Mucosa of gallbladder (tissue), 1 donor: ENCODE data around the gene KCNAB2. TPM values are rescaled to one million over a fixed set of nuclear protein-coding genes. Genes with fewer than 3 reads are reported as not detected.
"Not testable (repeated sequence)": the region's sequence is repeated elsewhere in the genome, so short reads cannot be mapped to it uniquely, and the experiment has no call there.

Experiments used
- DNase-seq: peaks from one replicate; pipeline ENCODE4 v3.0.0-alpha.2; 2020; ENCODE audit warnings: low spot score
- total RNA-seq: library from RNA; stranded (reverse); gene quantifications from one replicate; pipeline ENCODE4 v1.2.1, GENCODE V29; 2021
- donor health status: DM: no; HTN: no; CAD: no.

Gene KCNAB2
- total RNA-seq, 1 donor from 2014 or later = 16.1 TPM

- DNase-seq = no peak
These were observed 35.1 kb upstream of the KCNAB2 start for GRCh38 chr1:6010554-6010953.

DNA sequence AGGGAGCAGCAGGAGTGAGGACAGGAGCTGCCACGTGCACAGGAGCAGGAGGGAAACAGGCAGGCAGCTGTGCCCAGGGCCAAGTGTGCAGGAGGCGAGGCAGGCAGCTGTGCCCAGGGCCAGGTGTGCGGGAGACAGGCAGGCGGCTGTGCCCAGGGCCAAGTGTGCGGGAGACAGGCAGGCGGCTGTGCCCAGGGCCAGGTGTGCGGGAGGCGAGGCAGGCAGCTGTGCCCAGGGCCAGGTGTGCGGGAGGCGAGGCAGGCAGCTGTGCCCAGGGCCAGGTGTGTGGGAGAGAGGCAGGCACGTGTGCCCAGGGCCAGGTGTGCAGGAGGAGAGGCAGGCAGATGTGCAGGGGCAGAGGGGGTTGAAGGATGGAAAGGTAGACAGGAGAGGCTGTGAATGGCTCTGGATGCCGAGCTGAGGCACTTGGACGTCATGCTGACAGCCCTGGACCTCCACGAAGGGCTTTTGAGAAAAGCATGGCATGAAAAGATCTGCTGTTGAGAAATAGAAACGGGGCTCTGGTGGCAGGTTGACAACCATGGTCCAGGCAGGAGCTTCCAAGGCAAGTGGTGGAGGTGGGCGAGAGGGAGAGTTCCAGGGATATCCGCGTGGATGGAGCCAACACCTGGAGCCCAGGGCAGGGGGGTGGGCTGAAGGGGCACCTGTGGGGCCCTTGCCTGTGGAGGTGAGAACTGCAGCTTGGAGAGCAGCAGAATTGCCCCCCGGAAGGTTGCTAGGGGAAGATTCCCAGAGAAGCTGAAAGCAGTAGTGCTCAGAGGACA, 34.3 kb upstream of the KCNAB2 start:
- no peak for DNase-seq

DNA sequence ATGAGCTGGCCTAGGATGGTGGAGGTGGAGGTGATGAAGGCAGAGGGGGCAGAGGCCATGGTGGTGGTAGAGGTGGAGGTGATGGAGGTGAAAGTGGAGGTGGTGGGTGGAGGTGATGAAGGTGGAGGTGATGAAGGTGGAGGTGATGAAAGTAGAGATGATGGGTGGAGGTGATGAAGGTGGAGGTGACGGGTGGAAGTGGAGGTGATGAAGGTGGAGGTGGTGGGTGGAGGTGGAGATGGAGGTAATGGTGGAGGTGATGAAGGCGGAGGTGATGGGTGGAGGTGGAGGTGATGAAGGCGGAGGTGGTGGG, 33.8 kb upstream of the KCNAB2 start:
- no peak for DNase-seq

GRCh38 chr1:6012529-6013318, 33.0 kb upstream of the KCNAB2 start:
- no peak for DNase-seq

DNA sequence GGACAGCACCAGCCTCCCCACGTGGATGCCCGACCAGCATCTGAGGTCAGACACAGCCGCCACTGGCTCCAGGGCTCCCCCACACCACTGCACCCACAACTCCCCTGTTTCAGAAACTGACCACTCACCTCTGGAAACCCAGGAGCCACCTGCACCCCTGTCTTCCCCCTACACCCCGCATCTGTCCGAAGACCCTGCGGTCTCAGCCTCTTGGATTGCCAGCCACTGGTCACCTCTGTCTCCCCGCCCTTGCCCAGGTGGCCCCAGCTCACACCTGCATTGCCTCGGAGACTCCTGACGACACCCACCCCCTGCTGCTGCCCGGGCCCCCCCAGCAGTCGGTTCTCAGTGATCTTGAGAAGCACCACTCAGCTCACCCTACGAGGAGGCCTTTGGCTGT, 32.2 kb upstream of the KCNAB2 start:
- DNase-seq = no peak

DNA sequence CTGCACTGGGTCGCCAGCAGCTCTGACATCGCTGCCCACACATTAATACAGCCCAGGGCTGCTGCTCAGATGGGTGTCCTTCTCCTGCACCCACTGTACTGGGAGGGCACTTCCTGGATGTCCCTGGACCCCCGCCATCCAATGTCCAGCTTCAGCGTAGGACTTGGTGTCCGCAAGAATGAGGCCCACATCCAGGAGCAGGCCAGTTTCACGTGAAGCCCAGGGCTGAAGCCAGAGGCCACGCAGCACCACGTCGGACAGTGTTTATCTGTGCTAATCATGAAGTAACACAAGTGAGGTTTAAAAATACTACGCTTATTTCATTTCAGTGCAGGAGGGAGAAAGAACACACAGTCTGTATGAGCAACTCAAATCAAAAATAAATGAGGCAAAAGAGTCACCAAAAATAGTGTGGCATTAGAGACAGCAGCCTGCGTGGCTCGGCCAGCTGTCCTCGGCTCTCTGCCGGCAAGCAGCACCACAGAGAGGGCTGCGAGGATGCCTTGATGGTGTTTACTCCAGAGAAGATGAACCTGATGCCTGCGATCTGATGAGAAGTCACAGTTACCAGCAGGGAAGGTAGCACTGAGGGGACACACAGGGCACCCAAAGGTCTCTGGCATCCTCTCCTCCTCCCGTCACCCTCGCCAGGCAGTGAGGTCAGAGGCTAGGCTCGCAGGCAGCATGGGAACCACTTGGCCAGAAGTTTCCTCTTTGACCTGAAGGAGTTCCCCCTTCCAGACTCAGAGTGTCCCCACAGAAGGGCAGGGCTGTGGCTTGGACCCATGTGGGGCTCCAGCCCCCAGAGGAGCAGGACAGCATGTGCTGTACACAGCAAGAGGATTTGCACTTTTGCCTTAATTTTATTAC, 31.3 kb upstream of the KCNAB2 start:
- no peak for DNase-seq

DNA sequence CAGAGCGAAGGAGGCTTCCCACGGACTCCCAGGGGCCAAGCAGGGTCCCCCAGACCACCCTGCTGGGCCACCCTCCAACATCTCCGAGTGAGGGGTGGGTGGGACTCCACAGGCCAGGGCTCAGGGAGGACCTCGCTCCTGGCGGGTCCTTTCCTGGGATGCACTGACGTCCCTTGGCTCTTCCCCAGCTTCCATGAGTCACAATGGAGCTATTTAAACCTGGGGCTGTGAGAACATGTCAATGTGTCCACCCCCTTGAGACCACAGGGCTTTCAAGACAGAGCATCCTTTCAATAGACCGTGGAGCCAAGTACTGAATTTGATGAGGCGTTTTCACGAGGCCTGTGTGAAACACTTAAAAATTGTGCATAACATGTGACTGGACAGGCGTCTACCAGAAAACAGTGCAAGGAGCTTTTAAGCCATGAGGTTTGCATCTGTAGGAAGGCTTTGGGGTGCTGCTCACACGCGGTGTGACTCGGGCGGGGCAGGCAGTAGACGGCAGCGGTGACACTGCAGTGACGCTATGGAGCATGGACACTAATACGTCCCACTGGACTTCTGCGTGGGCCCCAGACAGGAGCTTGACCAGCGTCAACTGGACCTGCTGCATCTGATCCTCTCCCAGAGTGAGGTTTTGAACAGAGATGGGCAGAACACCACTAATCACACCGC, 29.4 kb upstream of the KCNAB2 start:
- no peak for DNase-seq

GRCh38 chr1:6017654-6018053, 28.0 kb upstream of the KCNAB2 start:
- DNase-seq = not testable (repeated sequence)

DNA sequence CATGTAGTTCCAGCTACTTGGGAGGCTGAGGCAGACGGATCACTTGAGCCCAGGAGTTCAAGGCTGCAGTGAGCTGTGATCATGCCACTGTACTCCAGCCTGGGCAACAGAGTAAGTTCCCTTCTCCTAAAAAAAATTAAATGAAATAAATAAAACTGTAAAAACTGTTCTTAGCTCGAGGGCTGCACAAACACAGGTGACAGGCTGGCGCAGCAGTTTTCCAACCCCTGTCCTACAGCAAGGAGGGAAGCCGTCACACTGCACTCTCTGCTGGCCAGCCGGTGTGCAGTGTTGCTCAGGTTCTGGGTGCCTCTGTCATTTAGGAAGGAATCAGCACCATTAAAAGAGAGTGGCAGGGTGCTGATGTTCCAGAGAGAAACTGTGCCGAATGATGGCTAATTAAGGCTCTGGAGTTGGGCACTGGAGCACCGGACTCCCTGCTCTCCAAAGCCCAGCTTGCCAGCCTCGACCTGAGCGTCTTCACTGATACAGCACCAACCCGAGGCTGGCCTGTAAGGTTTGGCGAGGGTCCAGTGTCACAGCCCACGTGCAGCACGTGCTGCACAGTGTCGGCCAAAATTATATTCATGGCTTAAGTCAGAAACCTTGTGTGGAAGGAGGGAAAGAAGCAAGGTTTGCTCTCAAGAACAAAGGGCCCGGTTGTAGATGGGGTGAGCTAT, 26.4 kb upstream of the KCNAB2 start:
- DNase-seq = no peak

DNA sequence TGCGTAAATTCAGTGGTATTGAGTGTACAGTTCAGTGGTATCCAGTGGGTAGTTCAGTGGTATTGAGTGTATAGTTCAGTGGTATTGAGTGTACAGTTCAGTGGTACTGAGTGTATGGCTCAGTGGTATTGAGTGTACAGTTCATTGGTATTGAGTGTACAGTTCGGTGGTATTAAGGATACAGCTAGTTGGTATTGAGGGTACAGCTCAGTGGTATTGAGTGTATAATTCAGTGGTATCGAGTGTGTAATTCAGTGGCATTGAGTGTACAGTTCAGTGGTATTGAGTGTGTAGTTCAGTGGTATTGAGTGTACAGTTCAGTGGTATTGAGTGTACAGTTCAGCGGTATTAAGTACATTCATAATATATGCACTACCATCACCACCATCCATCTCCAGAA, 23.5 kb upstream of the KCNAB2 start:
- DNase-seq = no peak

DNA sequence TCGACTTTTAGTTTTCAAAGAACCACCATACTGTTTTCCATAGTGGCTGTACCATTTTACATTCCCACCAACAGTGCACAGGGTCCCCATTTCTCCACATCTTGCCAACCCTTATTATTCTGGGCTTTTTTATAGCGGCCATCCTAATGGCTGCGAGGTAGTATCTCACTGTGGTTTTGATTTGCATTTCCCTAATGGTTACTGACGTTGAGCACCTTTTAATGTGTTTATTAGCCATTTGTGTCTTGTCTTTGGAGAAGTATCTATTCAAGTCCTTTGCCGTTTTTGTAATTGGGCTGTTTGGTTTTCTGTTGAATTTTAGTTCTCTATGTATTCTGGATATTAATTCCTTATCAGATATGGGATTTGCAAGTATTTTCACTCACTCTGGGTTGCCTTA, 22.3 kb upstream of the KCNAB2 start:
- no peak for DNase-seq

GRCh38 chr1:6024376-6024775, 21.3 kb upstream of the KCNAB2 start:
- no peak for DNase-seq

- DNase-seq = no peak
These were observed 20.2 kb upstream of the KCNAB2 start for GRCh38 chr1:6025269-6026094.

DNA sequence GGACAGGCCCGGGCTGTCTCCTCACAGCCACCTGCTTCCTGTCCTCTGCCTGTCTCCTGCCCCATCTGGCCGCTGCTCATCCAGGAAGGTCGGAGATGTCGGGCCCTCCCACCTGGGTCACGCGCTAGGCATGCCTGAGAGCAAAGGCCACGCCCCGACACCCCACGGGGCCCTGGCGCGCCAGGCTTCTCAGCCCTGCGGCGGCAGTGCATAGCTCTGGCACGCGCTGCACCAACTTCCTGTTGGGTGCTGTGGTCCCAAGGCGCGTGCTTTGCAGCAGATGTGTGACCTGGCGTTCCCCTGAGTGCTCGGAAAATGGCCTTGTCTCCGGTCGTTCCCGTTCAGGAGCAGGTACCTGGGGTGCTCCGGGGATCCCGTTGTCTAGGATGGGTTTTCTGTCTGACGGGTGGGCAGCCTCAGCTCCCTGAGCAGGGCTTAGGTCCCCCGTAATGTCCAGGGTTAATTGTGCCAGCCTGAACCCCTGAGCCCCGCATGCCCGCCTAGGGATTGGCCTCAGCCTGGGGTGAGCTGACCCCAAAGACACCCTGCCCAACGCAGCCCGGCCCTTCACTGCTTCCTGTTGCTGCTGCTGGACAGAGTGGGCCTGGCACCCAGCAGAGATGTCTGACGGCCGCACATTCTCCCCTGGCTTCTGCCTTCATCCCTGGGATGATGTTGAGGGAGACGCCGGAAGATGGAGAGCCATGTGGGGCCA, 19.4 kb upstream of the KCNAB2 start:
- DNase-seq = peak; percentile 78

- no peak for DNase-seq
These were observed 18.1 kb upstream of the KCNAB2 start for GRCh38 chr1:6027591-6027990.

DNA sequence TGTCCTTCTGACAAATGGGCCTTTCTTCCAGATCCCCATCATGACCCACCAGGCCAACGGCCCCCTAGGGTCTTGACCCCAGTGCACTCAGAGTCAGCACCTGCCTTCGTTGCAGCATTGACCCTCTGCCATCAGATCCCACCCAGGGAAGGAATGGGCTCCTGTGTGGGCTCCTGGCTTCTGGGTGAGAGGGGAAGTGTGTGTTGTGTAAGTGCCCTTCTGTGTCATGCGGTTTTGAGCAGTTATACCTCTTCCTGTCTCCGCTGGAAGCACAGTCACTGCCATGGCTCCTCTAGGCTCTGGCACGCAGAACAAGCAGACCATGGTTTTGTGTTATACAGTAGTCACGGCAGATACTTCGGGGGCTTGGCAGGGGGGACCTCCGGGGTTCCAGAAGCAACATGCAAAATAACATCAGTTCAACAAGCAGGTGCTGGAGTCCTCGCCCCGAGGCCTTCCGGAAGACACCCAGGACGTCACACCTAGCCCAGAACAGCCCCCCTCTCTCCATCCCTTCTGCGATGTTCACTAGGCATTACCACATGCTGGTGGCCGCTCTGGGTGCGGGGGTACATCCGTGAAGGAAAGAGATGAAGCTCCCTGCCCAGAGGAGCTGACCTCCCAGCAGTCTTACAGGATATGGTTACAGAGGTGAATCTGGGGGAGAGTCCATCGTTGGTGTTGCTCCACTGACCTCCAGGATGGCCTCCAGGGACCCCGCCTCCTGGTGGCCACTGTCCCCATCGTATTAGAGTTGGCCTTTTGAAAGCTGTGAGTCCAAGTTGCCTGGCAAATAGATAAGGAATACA, 17.4 kb upstream of the KCNAB2 start:
- DNase-seq = peak; percentile 39

- DNase-seq = no peak
These were observed 16.3 kb upstream of the KCNAB2 start for GRCh38 chr1:6029351-6029750.

GRCh38 chr1:6030132-6030531, 15.6 kb upstream of the KCNAB2 start:
- no peak for DNase-seq
